Natural killer cell (primary cell): ENCODE measurements around the gene OR6T1. TPM values are rescaled to one million over a fixed set of nuclear protein-coding genes. Genes with fewer than 3 reads are reported as not detected.

ENCODE experiments used
- ATAC-seq, 3 donors: fragments of 150-1000 bp in 2 of 3; fragments of 200-7000 bp in 1 of 3; cut with Tn5 transposase; 1 replicate in 1 of 3; 2 replicates in 2 of 3; pipeline ENCODE4 v1.10.0; 2021; ENCODE audit warnings: mild to moderate bottlenecking in 2 of 3, moderate library complexity in 2 of 3
- DNase-seq, 2 donors: peaks; one replicate each; pipeline versions ENCODE4 v3.0.0 to v3.0.0-alpha.2; 2013 to 2021; ENCODE audit warnings: mixed read lengths in 1 of 2
- H3K27ac ChIP-seq: one replicate; pipeline ENCODE4 v1.5.1; 2013; ENCODE audit warnings: mild to moderate bottlenecking, low read length
- H3K27me3 ChIP-seq: one replicate; pipeline ENCODE4 v1.6.1; 2013; ENCODE audit warnings: low read length; ENCODE audit not compliant: control insufficient read depth, insufficient read depth
- H3K36me3 ChIP-seq: one replicate; pipeline ENCODE4 v1.6.1; 2013; ENCODE audit warnings: low read length; ENCODE audit not compliant: control insufficient read depth, insufficient read depth
- H3K4me1 ChIP-seq: one replicate; pipeline ENCODE4 v1.6.1; 2013; ENCODE audit warnings: low read length; ENCODE audit not compliant: control insufficient read depth, insufficient read depth
- H3K4me3 ChIP-seq: one replicate; pipeline ENCODE4 v1.5.1; 2013; ENCODE audit warnings: low read length
- H3K9me3 ChIP-seq: one replicate; pipeline ENCODE4 v1.6.1; 2013; ENCODE audit warnings: low read length; ENCODE audit not compliant: control insufficient read depth, insufficient read depth
- H3K27ac Mint-ChIP-seq, 2 donors: one replicate each; pipeline ENCODE4 v1.8.0; 2022; ENCODE audit warnings: mild to moderate bottlenecking in 2 of 2, mixed read lengths in 2 of 2, moderate library complexity in 1 of 2
- H3K27me3 Mint-ChIP-seq, 2 donors: one replicate each; pipeline ENCODE4 v1.8.0; 2022; ENCODE audit warnings: low read depth in 2 of 2, mixed read lengths in 2 of 2
- H3K36me3 Mint-ChIP-seq: one replicate; pipeline ENCODE4 v1.8.0; 2022; ENCODE audit warnings: mixed read lengths
- H3K4me1 Mint-ChIP-seq, 2 donors: one replicate each; pipeline ENCODE4 v1.8.0; 2022; ENCODE audit warnings: mixed read lengths in 2 of 2
- H3K4me3 Mint-ChIP-seq: one replicate; pipeline ENCODE4 v1.8.0; 2022; ENCODE audit warnings: mild to moderate bottlenecking, moderate library complexity, mixed read lengths
- H3K9me3 Mint-ChIP-seq, 2 donors: one replicate each; pipeline ENCODE4 v1.8.0; 2022; ENCODE audit warnings: mixed read lengths in 2 of 2
- CTCF ChIP-seq: fragments of 200-600 bp; IDR thresholded peaks from one replicate; pipeline ENCODE4 v1.8.0; 2022; ENCODE audit warnings: antibody characterized with exemption
- WGBS: methylation state at CpG from one replicate; pipeline ENCODE4 v1.1.7; 2013; ENCODE audit warnings: missing lambda C conversion rate; ENCODE audit not compliant: insufficient coverage; 5-methylcytosine and 5-hydroxymethylcytosine counted together
- intact Hi-C: fragments of 100-400 bp; cut with micrococcal nuclease; formaldehyde crosslinking; loops from one replicate; pipeline ENCODE4 v1.14.2; 2022
- total RNA-seq, 4 donors: library from RNA; stranded (reverse); fragments of 120-200 nt in 1 of 4; gene quantifications; one replicate each; pipeline versions ENCODE4 v1.2.3 to v1.2.4, GENCODE V29; 2013 to 2022

The OR6T1 gene
- total RNA-seq = not detected
- total RNA-seq (2013) = not detected

- Mint-ChIP-seq H3K9me3 (peaks cover 4 to 8% of the 10 kb centered on the region in 2 donors), H3K36me3 (no peaks in the 10 kb centered on the region), H3K4me1 (no peaks in the 10 kb centered on the region), H3K27me3 (peaks cover 0 to 3% of the 10 kb centered on the region in 2 donors), H3K27ac (no peak within 1 kb of the TSS), H3K4me3 (no peak within 1 kb of the TSS)
- no peaks in the 10 kb centered on the region for H3K4me1 ChIP-seq
- H3K4me3 ChIP-seq = no peak within 1 kb of the TSS
- H3K36me3 ChIP-seq = no peaks in the 10 kb centered on the region
- no peaks in the 10 kb centered on the region for H3K9me3 ChIP-seq
- no peak for TF ChIP-seq CTCF
- WGBS = 88% methylated on average over 2 of the region's 3 CpGs
- intact Hi-C loops = no loop called here
- ATAC-seq (no peak), DNase-seq (no peak)
- H3K27me3 ChIP-seq = peaks cover 2% of the 10 kb centered on the region
- H3K27ac ChIP-seq = no peak within 1 kb of the TSS
These were observed at the start of gene OR6T1 for GRCh38 chr11:123943738-123944137. Gene OR6T1, minus strand, starts transcription at chr11:123943838. Its CDS starts 0 bp downstream, at chr11:123943838.

GRCh38 chr11:123979311-123979710 is 35.7 kb upstream of the OR6T1 start:
- Mint-ChIP-seq H3K27ac (no peak overlapping the region), H3K27me3 (peaks cover 0 to 2% of the 10 kb centered on the region in 2 donors), H3K36me3 (no peaks in the 10 kb centered on the region), H3K9me3 (peaks cover 16% of the 10 kb centered on the region in 2 donors), H3K4me1 (no peaks in the 10 kb centered on the region), H3K4me3 (no peak overlapping the region)
- Histone ChIP-seq H3K9me3 (no peaks in the 10 kb centered on the region), H3K4me1 (no peaks in the 10 kb centered on the region), H3K27me3 (no peaks in the 10 kb centered on the region), H3K27ac (no peak overlapping the region), H3K36me3 (no peaks in the 10 kb centered on the region), H3K4me3 (no peak overlapping the region)
- intact Hi-C loops = no loop called here
- TF ChIP-seq CTCF = no peak
- 87% methylated on average over 4 of the region's 5 CpGs for WGBS
- DNase-seq = no peak
- no peak for ATAC-seq

- Histone ChIP-seq H3K4me1 (no peaks in the 10 kb centered on the region), H3K27ac (no peak within 1 kb of the TSS), H3K27me3 (no peaks in the 10 kb centered on the region), H3K4me3 (no peak within 1 kb of the TSS), H3K9me3 (no peaks in the 10 kb centered on the region), H3K36me3 (no peaks in the 10 kb centered on the region)
- H3K27me3 Mint-ChIP-seq = peaks cover 0 to 2% of the 10 kb centered on the region in 2 donors
- H3K4me3 Mint-ChIP-seq = no peak within 1 kb of the TSS
- no peak for DNase-seq
- no peaks in the 10 kb centered on the region for H3K4me1 Mint-ChIP-seq
- no peak for ATAC-seq
- H3K27ac Mint-ChIP-seq = no peak within 1 kb of the TSS
- intact Hi-C loops = no loop called here
- H3K36me3 Mint-ChIP-seq = no peaks in the 10 kb centered on the region
- TF ChIP-seq CTCF = no peak
- peaks cover 7 to 10% of the 10 kb centered on the region in 2 donors for H3K9me3 Mint-ChIP-seq
These were observed 34.2 kb upstream of the OR6T1 start, which contains the start of gene OR10S1 for GRCh38 chr11:123977731-123978347. Gene OR10S1, minus strand, starts transcription at chr11:123977781. Its CDS starts 117 bp downstream, at chr11:123977664.
